ENCODE measurements around the gene ACTRT2.

GRCh38 chr1:3052501-3052900, 31.2 kb downstream of the ACTRT2 start:
- TF ChIP-seq CTCF (IDR thresholded peaks at IDR 0.05) (no peak), EZH2 (IDR thresholded peaks at IDR 0.05; ENCODE audit: borderline replicate concordance, insufficient read depth, low read depth, low read length, poor library complexity, severe bottlenecking) (no peak)
